CD14-positive monocyte (primary cell): ENCODE results near the gene GLRX3. TPM values are rescaled to one million over a fixed set of nuclear protein-coding genes. Genes with fewer than 3 reads are reported as not detected.
A peak's percentile ranks its signal among the peaks of the same experiment; 100 is the strongest.
"Not testable (repeated sequence)": the region's sequence is repeated elsewhere in the genome, so short reads cannot be mapped to it uniquely, and the experiment has no call there.

Experiments used
- DNase-seq, 3 donors: peaks; one replicate each; pipeline ENCODE4 v3.0.0-alpha.2; 2011 to 2022
- H2AFZ ChIP-seq: 2 replicates; pipeline ENCODE4 v1.6.0; 2012; ENCODE audit warnings: mild to moderate bottlenecking, low read depth, low read length, inconsistent platforms; ENCODE audit not compliant: insufficient read depth, poor library complexity, severe bottlenecking
- H3K27ac ChIP-seq, 2 donors: 1 replicate in 1 of 2; 2 replicates in 1 of 2; pipeline ENCODE4 v1.5.1; 2012 to 2013; ENCODE audit warnings: low read length in 2 of 2, control low read depth in 1 of 2, inconsistent platforms in 1 of 2, low read depth in 1 of 2, mild to moderate bottlenecking in 1 of 2
- H3K27me3 ChIP-seq, 2 donors: one replicate each; pipeline versions ENCODE4 v1.6.0 to v1.6.1; 2011 to 2013; ENCODE audit warnings: low read length in 2 of 2; ENCODE audit not compliant: control insufficient read depth in 2 of 2, insufficient read depth in 2 of 2
- H3K36me3 ChIP-seq, 2 donors: replicated peaks in 1 of 2; 1 replicate in 1 of 2; 2 replicates in 1 of 2; pipeline versions ENCODE4 v1.5.1 to v1.6.1; 2012 to 2013; ENCODE audit warnings: low read length in 2 of 2, control low read depth in 1 of 2, inconsistent platforms in 1 of 2, mild to moderate bottlenecking in 1 of 2; ENCODE audit not compliant: insufficient read depth in 2 of 2, control insufficient read depth in 1 of 2
- H3K4me1 ChIP-seq, 2 donors: 1 replicate in 1 of 2; 2 replicates in 1 of 2; pipeline versions ENCODE4 v1.5.1 to v1.6.1; 2012 to 2013; ENCODE audit warnings: low read length in 2 of 2, control low read depth in 1 of 2, inconsistent platforms in 1 of 2, mild to moderate bottlenecking in 1 of 2, moderate library complexity in 1 of 2; ENCODE audit not compliant: insufficient read depth in 2 of 2, control insufficient read depth in 1 of 2
- H3K4me2 ChIP-seq: replicated peaks from 2 replicates; pipeline ENCODE3; 2012; ENCODE audit warnings: low read length, moderate library complexity, mild to moderate bottlenecking; ENCODE audit not compliant: poor library complexity, severe bottlenecking; ENCODE audit errors: extremely low read depth
- H3K4me3 ChIP-seq, 3 experiments: fragments of 200-600 bp in 1 of 3; sonication (generic) in 1 of 3; replicated peaks in 1 of 3; 1 replicate in 2 of 3; 2 replicates in 1 of 3; pipeline ENCODE4 v1.5.1; 2011 to 2013; ENCODE audit warnings: low read length in 3 of 3, mild to moderate bottlenecking in 3 of 3, control low read depth in 2 of 3, low read depth in 2 of 3, inconsistent platforms in 1 of 3, moderate library complexity in 1 of 3
- H3K79me2 ChIP-seq: 2 replicates; pipeline ENCODE4 v1.6.0; 2012; ENCODE audit warnings: mild to moderate bottlenecking, control low read depth, inconsistent platforms, low read length, moderate library complexity; ENCODE audit not compliant: insufficient read depth
- H3K9ac ChIP-seq: 2 replicates; pipeline ENCODE4 v1.6.0; 2017; ENCODE audit warnings: low read length, mild to moderate bottlenecking; ENCODE audit not compliant: insufficient read depth, poor library complexity, severe bottlenecking
- H3K9me3 ChIP-seq, 2 donors: replicated peaks in 1 of 2; 1 replicate in 1 of 2; 2 replicates in 1 of 2; pipeline versions ENCODE4 v1.5.1 to v1.6.1; 2012 to 2013; ENCODE audit warnings: low read length in 2 of 2, control low read depth in 1 of 2; ENCODE audit not compliant: control insufficient read depth in 1 of 2, insufficient read depth in 1 of 2
- H4K20me1 ChIP-seq: 2 replicates; pipeline ENCODE4 v1.6.0; 2012; ENCODE audit warnings: mild to moderate bottlenecking, low read length, control low read depth, moderate library complexity; ENCODE audit not compliant: insufficient read depth
- H3K27ac Mint-ChIP-seq, 7 donors: one replicate each; pipeline ENCODE4 v1.8.0; 2020; ENCODE audit warnings: mild to moderate bottlenecking in 7 of 7, mixed read lengths in 7 of 7, moderate library complexity in 6 of 7, inconsistent platforms in 2 of 7
- H3K27me3 Mint-ChIP-seq, 3 donors: one replicate each; pipeline ENCODE4 v1.8.0; 2021 to 2022; ENCODE audit warnings: low read depth in 3 of 3, mild to moderate bottlenecking in 3 of 3, mixed read lengths in 3 of 3, moderate library complexity in 3 of 3, inconsistent platforms in 1 of 3
- H3K36me3 Mint-ChIP-seq, 2 donors: one replicate each; pipeline ENCODE4 v1.8.0; 2020; ENCODE audit warnings: mixed read lengths in 2 of 2, inconsistent platforms in 1 of 2, mild to moderate bottlenecking in 1 of 2
- H3K4me1 Mint-ChIP-seq: one replicate; pipeline ENCODE4 v1.8.0; 2020; ENCODE audit warnings: mild to moderate bottlenecking, mixed read lengths
- H3K4me3 Mint-ChIP-seq, 2 donors: one replicate each; pipeline ENCODE4 v1.8.0; 2020; ENCODE audit warnings: mild to moderate bottlenecking in 2 of 2, mixed read lengths in 2 of 2, moderate library complexity in 1 of 2
- H3K9me3 Mint-ChIP-seq, 7 donors: one replicate each; pipeline ENCODE4 v1.8.0; 2020 to 2022; ENCODE audit warnings: mixed read lengths in 7 of 7, mild to moderate bottlenecking in 6 of 7, moderate library complexity in 6 of 7, inconsistent platforms in 2 of 7
- WGBS: methylation state at CpG from one replicate; pipeline ENCODE4 v1.1.5; 2013; ENCODE audit warnings: missing lambda C conversion rate; ENCODE audit not compliant: insufficient coverage; 5-methylcytosine and 5-hydroxymethylcytosine counted together
- intact Hi-C, 2 donors: fragments of 100-400 bp; cut with micrococcal nuclease; formaldehyde crosslinking; loops; one replicate each; pipeline versions ENCODE4 v1.15.0 to v1.15.1; 2023
- polyA plus RNA-seq, 3 donors: library from polyadenylated mRNA; depleted of rRNA in 1 of 3; unstranded in 2 of 3; stranded (reverse) in 1 of 3; fragments of 300-500 nt in 2 of 3; fragments of >200 nt in 1 of 3; fragmentation: Illumina TruSeq in 2 of 3; gene quantifications; 1 replicate in 2 of 3; 2 replicates in 1 of 3; pipeline ENCODE4 v1.2.3, GENCODE V29; 2012 to 2021
- TF ChIP-seq, protein P1 (sequence below): fragments of 200-600 bp; IDR thresholded peaks from one replicate; pipeline ENCODE4 v1.8.0; 2022; ENCODE audit warnings: antibody characterized with exemption, mild to moderate bottlenecking

The GLRX3 gene
- polyA plus RNA-seq, 3 donors, result 25.3 to 94.1 (median 78.2) TPM

- not testable (repeated sequence) for H3K4me3 Mint-ChIP-seq, H4K20me1 ChIP-seq, H3K4me3 ChIP-seq, H3K27ac ChIP-seq, H3K36me3 ChIP-seq, H3K79me2 ChIP-seq, H3K9ac ChIP-seq, H3K4me1 ChIP-seq, H3K4me2 ChIP-seq, DNase-seq, H3K27me3 ChIP-seq, H3K27me3 Mint-ChIP-seq, H2AFZ ChIP-seq, H3K36me3 Mint-ChIP-seq, H3K4me1 Mint-ChIP-seq
- intact Hi-C loops, result loop anchor here in 1 of 2 donors (10.0 kb wide), 1 partner anchor 653 kb away; the partner anchor contains the start of gene MGMT
- peaks cover 13 to 20% of the 10 kb centered on the region in 2 donors for H3K9me3 ChIP-seq
- Mint-ChIP-seq H3K27ac (peak overlapping the region in 1 of 7 donors; percentile 82), H3K9me3 (peaks cover 11 to 42% (median 29%) of the 10 kb centered on the region in 7 donors)
- WGBS, result 88% methylated on average over 4 of the region's 6 CpGs
Measured at GRCh38 chr10:130117535-130117934, 18.7 kb upstream of the GLRX3 start.

GRCh38 chr10:130121486-130122079 is 14.6 kb upstream of the GLRX3 start:
- no peaks in the 10 kb centered on the region for H4K20me1 ChIP-seq
- no peaks in the 10 kb centered on the region for H3K27me3 ChIP-seq
- H3K9ac ChIP-seq, result no peak overlapping the region
- intact Hi-C loops, result no loop called here
- no peaks in the 10 kb centered on the region for H3K4me1 ChIP-seq
- H2AFZ ChIP-seq, result no peak overlapping the region
- TF ChIP-seq, protein P1, sequence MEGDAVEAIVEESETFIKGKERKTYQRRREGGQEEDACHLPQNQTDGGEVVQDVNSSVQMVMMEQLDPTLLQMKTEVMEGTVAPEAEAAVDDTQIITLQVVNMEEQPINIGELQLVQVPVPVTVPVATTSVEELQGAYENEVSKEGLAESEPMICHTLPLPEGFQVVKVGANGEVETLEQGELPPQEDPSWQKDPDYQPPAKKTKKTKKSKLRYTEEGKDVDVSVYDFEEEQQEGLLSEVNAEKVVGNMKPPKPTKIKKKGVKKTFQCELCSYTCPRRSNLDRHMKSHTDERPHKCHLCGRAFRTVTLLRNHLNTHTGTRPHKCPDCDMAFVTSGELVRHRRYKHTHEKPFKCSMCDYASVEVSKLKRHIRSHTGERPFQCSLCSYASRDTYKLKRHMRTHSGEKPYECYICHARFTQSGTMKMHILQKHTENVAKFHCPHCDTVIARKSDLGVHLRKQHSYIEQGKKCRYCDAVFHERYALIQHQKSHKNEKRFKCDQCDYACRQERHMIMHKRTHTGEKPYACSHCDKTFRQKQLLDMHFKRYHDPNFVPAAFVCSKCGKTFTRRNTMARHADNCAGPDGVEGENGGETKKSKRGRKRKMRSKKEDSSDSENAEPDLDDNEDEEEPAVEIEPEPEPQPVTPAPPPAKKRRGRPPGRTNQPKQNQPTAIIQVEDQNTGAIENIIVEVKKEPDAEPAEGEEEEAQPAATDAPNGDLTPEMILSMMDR, result no peak
- no peak for DNase-seq
- H3K27ac ChIP-seq, result no peak overlapping the region
- peaks cover 6 to 26% (median 20%) of the 10 kb centered on the region in 7 donors for H3K9me3 Mint-ChIP-seq
- no peak overlapping the region for H3K4me3 Mint-ChIP-seq
- H3K36me3 ChIP-seq, result no peaks in the 10 kb centered on the region
- no peaks in the 10 kb centered on the region for H3K36me3 Mint-ChIP-seq
- H3K27ac Mint-ChIP-seq, result no peak overlapping the region
- no peaks in the 10 kb centered on the region for H3K79me2 ChIP-seq
- no peak overlapping the region for H3K4me2 ChIP-seq
- 75% methylated on average over 8 of the region's 13 CpGs for WGBS
- peaks cover 3 to 12% (median 11%) of the 10 kb centered on the region in 3 donors for H3K27me3 Mint-ChIP-seq
- no peaks in the 10 kb centered on the region for H3K4me1 Mint-ChIP-seq
- peaks cover 9 to 18% of the 10 kb centered on the region in 2 donors for H3K9me3 ChIP-seq
- no peak overlapping the region for H3K4me3 ChIP-seq
